Activated CD4-positive, alpha-beta T cell treated with anti-CD3 and anti-CD28 coated beads, Interleukin-2, Interleukin-6, amounts not matched to agents 100 ng/mL and 50 ng/mL, durations not matched to agents 16 hours and 8 hours (primary cell): Measurements from ENCODE around the gene U2AF2.

Experiments
- DNase-seq: peaks from one replicate; pipeline ENCODE4 v3.0.0-alpha.2; 2020

Gene U2AF2

GRCh38 chr19:55644191-55644833 is 10.5 kb upstream of the U2AF2 start:
- DNase-seq, result no peak

DNA sequence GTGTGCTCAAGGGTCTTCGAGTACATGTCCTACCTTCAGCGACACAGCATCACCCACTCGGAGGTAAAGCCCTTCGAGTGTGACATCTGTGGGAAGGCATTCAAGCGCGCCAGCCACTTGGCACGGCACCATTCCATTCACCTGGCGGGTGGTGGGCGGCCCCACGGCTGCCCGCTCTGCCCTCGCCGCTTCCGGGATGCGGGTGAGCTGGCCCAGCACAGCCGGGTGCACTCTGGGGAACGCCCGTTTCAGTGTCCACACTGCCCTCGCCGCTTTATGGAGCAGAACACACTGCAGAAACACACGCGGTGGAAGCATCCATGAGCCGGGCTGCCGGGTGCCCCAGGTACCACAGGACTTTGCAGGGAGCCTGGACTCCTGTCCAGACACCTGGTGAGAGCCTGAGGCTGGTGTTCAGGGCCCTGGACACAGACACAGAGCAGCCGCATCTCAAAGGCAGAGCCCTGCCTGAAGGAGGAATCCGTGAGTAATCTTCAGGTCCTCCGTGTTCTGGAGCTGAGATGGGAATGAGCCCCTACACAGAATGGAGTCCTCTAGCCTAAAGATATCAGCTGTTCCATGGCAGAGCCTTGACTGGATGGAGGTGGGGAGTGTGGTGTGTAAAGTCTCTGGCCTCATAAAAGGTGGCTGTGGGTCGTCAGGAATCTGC is 9.9 kb upstream of the U2AF2 start:
- no peak for DNase-seq

DNA sequence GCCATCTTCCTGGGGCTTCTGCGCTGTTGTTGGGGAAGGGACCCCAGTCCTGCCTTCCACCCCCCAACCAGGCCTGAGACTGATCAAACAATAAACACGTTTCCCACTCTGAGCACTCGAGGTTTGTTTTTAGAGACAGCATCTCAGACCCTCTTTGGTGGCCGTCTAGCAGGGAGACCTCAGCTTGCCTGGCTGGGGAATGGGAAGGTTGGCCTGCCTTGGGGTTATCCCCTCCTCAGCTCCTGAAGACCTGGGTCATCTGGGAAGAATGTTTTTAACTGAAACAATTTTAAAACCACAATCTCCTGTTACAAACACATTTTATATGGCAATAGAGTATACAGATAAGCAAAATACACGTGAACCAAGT is 9.3 kb upstream of the U2AF2 start:
- no peak for DNase-seq

GRCh38 chr19:55646889-55647731 is 7.7 kb upstream of the U2AF2 start:
- no peak for DNase-seq

DNA sequence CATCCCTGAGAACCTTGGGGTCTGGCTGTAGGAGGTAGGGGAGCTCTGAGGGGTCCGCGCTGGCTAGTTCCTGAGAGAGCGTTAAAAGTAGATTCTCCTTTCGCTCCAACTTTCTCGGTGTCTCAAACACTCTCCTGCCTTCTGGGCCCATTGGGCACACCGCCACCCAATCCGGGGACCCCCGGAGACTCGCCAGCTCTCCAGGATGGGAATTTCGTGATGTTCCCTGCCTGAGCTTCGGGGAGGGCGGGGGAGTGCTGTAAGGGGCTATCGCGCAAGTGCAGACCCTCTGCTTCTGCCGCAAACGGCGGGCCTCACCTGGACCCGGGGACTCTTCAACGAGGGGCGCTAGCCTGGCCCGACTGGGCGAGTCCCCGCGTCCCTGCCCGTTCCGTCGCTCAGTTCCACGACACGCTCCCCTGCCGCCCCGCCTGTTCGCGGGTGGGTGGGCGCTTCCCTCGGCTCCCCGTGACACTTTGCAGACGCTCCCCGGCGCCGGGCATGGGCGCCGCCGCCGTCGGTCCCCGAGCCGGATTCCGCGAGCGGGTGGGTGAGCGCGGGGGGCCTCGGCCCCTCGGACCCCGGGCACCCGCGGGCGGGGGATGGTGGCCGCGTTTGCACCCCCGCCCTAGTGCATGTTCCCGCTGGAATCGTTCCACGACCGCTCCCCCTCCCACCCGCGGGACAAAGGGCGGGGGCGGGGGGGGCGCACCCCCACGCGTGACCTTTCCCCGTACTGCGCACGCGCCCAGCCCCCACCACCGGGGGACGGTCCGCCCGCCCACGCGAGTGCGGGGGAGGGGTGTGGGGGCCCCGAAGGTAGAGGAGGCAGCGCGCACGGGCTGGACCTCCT is 6.9 kb upstream of the U2AF2 start, which contains the start of gene CCDC106:
TSS of gene CCDC106 (plus strand) at position 481 of the 853 bp plus-strand sequence. CDS start 835 bp downstream, outside the sequence.
- DNase-seq, result no peak

DNA sequence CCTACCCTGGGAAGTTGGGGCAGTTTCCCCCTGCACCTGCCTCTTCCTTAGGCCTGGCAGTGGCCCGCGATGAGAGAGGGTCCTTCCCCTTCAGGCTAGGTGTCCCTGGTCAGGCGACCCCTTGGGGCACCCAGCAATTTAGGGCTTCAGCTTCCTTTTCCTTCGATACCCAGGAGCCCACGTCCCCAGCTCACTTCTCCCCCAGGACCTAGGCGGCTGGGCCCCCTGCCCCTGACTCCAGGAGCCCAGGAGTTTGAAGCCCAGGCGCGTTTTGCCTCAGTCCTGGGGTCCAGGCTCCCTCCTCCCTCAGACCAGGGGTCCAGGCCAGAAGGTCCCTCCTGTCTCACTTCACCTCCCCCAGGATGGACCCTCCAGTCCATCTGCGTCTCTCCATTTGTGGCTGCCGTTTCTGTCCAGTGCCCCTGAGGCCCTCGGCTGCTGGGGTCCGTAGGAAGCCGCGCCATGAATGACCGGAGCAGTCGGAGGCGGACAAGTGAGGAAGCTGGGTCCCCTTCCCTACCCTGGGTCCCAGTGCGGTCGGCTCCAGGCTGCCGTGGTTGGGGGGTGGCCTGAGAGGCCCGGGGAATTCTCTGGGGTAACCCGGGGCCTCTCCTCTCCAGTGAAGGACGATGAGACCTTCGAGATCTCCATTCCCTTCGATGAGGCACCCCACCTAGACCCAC is 6.1 kb upstream of the U2AF2 start:
- no peak for DNase-seq

DNA sequence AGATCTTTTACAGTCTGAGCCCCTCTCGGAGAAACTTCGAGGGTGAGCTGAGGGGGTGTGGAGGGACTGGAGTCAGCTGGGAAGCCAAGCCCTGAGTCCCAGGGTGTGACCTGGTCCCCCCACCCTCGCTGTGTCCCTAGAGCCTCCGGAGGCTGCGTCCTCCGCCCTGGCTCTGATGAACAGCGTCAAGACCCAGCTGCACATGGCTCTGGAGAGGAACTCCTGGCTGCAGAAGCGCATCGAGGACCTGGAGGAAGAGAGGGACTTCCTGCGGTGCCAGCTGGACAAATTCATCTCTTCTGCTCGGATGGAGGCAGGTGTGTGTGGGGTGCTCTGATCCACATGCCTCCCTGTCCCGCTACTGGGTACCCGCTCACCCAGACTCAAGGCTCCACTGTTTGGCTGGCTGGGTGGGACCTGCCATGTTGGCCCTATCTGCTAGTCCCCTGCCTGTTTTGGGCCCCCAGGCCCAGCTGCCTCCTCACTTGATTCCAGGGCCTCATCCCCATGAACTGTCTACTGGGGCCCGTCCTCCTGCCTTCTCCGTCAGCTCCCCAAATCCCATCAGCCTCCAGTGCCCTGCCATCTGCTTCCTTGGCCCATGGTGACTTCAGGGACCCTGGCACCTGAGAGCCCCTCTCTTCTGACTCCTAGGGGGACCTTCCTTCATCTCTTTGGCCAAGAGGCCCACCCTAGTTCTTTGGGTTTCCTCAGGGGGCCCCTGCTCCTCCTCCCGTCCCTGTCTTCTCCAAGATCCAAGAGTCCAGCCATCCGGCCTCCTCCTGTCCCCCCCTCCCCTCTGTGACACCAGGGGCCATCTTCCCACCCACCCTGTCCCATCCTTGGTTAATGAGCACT is 5.3 kb upstream of the U2AF2 start:
- no peak for DNase-seq

DNA sequence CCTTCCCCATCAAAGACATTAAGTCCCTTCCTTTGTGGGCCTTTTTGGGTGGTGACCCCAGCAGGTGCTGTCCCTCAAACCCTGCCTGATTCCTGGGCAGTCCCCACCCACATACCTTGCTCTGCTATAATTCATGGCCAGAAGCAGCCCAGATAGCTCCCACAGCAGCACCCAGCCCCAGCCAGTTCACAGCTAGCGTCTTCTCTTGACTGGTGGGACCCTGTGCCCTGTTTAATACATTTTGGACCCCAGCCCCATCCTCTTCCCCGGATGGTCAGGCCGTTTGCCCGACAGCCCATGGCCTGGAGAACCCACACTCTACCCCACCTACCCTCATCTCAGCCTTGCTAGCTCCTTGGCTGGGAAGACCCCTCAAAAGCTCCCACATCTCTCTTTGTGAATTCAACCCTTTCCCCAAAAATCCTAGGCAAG is 4.7 kb upstream of the U2AF2 start:
- DNase-seq, result no peak

- no peak for DNase-seq
These were observed 4.1 kb upstream of the U2AF2 start for GRCh38 chr19:55650602-55651230.

GRCh38 chr19:55651236-55651635 is 3.6 kb upstream of the U2AF2 start:
- DNase-seq, result no peak

DNA sequence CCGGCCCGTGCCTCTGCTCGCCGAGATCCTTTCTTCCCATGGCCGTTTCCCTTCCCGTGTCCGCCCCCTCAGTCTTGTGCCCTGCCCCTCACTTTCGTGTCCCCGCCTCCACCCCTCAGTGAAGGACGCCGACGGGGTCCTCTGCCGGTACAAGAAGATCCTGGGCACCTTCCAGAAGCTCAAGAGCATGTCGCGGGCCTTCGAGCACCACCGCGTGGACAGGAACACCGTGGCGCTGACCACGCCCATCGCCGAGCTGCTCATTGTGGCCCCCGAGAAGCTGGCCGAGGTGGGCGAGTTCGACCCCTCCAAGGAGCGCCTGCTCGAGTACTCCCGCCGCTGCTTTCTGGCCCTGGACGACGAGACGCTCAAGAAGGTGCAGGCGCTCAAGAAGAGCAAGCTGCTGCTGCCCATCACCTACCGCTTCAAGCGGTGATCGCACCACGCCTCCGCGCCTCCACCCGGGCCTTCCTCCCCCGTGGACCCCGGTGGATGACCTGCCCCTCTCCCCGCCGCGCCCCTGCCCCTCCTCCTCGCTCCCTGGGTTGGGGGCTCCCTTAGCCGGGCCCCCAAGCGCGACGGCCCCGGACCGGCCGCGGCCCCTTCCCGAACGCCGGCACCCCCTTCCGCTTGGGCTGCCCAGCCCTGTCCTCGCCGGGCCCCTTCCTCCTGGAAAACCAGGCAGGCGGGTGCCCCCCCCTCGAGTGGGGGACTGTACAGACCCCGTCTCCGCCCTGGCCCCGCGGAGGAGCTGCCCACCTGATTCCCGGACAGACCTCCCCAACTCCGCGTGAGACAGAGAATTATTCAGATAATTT is 2.3 kb upstream of the U2AF2 start:
- no peak for DNase-seq

DNA sequence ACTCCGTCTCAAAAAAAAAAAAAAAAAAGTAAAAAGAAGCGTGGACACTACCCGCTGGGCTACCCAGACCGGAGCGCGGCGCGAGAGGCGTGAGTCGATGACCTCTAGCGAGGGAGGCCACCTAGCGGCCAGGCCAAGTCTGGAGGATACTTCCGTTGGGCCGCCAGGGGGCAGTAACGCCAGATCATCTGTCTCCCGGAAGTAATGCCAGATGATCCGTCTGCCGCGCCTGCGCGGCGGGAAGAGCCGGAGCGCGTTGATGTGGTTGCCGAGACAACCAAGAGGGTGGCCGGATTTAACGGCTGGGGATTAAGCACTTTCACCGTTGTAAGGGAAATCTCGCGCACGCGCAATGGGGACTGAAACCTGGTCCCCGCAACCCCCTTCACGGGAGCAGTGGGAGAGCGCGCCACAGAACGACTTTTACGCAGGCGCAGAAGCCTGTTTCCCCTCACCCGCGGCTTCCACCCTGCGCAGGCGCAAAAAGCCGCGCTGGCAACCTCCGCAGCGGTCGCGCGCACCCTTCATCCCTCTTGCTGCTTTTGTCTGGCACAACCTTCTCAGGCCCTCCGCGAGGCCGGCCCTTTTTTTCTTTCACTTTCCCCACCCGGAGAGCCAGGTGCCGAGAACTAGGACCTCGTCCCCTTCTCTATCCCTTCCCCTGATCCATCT is 1.0 kb upstream of the U2AF2 start:
- peak; percentile 99 for DNase-seq

DNA sequence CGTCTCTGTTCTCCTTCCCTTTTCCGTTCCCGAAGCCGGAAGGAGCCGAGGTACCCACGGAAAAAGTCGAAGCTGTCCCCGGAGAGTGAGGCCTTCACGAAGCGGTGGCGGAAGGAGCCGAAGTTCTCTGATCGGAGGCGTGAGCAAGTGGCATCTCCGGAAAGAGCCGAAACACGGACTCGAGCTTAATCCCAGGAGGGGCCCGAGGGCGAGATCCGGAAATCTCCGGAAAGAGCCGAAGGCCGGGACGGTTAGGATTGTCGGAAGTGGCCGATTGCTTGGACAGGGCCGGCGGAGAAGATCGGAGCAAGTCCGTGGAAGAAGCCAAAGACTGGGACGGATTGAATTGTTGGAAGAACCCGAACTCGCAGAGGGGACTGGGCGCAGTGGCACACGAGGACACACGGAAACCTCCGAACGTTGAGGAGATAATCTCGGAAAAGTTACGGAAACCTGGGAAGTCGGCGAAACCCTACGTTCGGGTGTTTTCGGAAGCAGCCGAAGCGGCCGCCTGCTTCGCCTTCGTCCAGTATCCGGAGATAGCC is 440 bp upstream of the U2AF2 start:
- DNase-seq, result peak; percentile 100

DNA sequence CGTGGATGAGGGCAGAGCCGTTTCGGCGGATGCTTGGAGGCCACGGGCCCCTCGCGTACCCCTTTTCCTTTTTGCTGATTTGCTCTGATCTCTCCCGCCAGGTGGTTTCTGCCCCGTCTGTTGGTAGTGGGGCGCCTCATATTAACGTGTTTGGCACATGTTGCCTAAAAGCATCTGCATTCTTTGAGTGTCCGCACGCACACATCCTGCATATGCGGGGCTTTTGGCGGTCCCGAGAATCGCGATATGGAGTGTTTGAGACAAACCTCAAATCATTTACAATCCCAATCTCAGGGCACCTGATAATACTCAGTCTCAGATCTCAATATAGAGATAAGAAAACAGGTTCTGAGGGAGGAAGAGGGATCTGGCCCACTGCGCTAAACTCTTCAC is 809 bp downstream of the U2AF2 start:
- DNase-seq, result no peak

DNA sequence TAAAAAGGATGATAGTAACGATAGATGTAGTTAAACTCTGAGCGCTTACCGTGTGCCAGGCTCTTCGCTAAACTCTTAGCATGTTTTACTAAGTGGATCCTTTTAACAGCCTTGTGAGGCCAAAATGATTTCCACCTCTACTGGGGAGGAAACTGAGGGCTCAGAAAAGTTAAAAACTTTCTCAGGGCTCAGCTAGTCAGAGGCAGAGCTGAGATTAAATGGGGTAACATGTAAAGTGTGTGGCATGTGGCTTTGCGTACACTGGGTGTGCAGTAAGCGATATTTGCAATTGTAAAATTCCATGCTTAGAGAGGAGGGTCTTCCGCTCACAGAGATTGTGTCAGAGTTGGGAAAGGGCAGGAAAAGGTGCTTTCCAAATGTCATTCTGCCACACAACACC is 1.7 kb downstream of the U2AF2 start:
- no peak for DNase-seq

DNA sequence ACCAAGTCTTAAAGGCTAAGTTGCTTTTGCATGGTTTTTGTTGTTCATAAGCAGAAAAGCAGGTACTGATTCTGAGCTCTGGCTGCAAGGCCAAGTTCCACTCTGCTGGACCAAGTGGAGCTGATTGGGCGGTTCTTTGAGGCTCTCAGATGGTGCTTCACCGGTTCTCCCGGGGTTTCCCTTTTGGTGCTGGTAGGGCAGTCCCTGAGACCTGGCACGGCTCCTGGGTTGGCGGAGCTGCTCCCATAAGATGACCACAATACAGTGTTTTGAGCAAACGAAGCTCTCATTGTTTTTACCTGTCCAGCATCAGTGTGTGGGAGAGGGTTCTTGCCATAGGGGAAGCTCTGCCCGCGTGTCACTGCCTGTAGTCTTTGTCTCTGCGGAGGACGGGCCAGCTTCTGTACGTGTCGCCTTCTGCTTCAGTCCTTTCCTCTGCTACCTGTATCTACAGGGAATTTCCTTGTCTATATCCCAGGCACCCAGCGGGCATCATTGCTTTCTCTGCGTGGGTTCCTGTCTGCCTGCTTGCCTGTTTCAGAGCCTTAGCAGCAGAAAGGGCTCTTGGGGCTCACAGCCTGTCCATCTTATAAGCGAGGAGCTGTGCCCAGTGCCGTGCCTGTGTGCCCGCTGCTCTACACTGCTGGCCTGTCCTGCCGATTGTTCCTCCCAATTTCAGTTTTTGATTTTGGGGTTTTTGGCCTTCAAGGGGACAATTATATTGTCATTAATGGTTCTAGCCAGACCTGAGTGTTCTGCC is 2.3 kb downstream of the U2AF2 start:
- DNase-seq, result no peak

DNA sequence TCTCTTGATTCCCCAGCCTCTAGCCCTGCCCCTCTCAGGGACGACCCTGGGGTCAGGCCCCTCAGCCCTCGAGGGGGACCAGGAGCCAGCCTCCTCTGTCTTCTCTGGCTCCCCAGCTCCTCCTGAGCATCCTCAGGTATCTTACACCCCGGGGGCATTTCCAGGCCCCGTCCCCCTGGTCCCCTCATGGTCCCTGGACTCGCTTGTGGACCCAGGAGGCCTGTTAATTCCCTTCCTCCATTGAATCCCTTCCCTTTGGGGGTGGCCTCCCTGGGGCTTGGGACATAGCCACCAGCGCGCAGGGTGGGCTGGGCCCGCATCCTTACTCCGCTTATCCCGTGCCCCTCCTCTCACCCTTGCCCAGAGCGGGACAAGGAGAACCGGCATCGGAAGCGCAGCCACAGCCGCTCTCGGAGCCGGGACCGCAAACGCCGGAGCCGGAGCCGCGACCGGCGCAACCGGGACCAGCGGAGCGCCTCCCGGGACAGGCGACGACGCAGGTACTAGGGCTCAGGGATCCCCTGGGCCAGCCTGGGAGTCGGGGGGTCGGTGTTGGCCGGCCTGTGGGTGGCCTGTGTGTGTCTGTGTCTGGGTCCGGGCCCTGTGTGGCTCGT is 4.1 kb downstream of the U2AF2 start:
- DNase-seq, result no peak

GRCh38 chr19:55659822-55660221 is 5.0 kb downstream of the U2AF2 start:
- DNase-seq, result no peak
